Measurements from ENCODE around the gene PRKCE.

Gene PRKCE

GRCh38 chr2:46170611-46171350 is 519.3 kb downstream of the PRKCE start:
- DNase-seq (ENCODE audit: low read depth), result no peak

- peak; percentile 69 for DNase-seq (ENCODE audit: low read depth)
Observed at GRCh38 chr2:46171411-46171953, 520.0 kb downstream of the PRKCE start.

GRCh38 chr2:46171996-46172546 is 520.6 kb downstream of the PRKCE start:
- no peak for DNase-seq (ENCODE audit: low read depth)

- DNase-seq (ENCODE audit: low read depth), result no peak
Observed at GRCh38 chr2:46173030-46173429, 521.6 kb downstream of the PRKCE start.

GRCh38 chr2:46173636-46174250 is 522.3 kb downstream of the PRKCE start:
- DNase-seq (ENCODE audit: low read depth), result no peak

- DNase-seq (ENCODE audit: low read depth), result no peak
Observed at GRCh38 chr2:46174345-46175170, 523.1 kb downstream of the PRKCE start.

- peak; percentile 83 for DNase-seq (ENCODE audit: low read depth)
Observed at GRCh38 chr2:46175419-46175818, 523.9 kb downstream of the PRKCE start.

- DNase-seq (ENCODE audit: low read depth), result peak; percentile 27
Observed at GRCh38 chr2:46177461-46178089, 526.1 kb downstream of the PRKCE start.

- DNase-seq (ENCODE audit: low read depth), result peak; percentile 97
Observed at GRCh38 chr2:46179037-46179621, 527.7 kb downstream of the PRKCE start.

GRCh38 chr2:46180189-46180588 is 528.7 kb downstream of the PRKCE start:
- DNase-seq (ENCODE audit: low read depth), result no peak

- no peak for DNase-seq (ENCODE audit: low read depth)
Observed at GRCh38 chr2:46181306-46181705, 529.8 kb downstream of the PRKCE start.

- no peak for DNase-seq (ENCODE audit: low read depth)
Observed at GRCh38 chr2:46181789-46182530, 530.5 kb downstream of the PRKCE start.

- DNase-seq (ENCODE audit: low read depth), result no peak
Observed at GRCh38 chr2:46183426-46183825, 532.0 kb downstream of the PRKCE start.

GRCh38 chr2:46184794-46185583 is 533.5 kb downstream of the PRKCE start:
- no peak for DNase-seq (ENCODE audit: low read depth)

- DNase-seq (ENCODE audit: low read depth), result no peak
Observed at GRCh38 chr2:46187112-46187618, 535.7 kb downstream of the PRKCE start.

GRCh38 chr2:46188041-46188716 is 536.7 kb downstream of the PRKCE start:
- no peak for DNase-seq (ENCODE audit: low read depth)

GRCh38 chr2:46193356-46193755 is 541.9 kb downstream of the PRKCE start:
- peak; percentile 27 for DNase-seq (ENCODE audit: low read depth)

- DNase-seq (ENCODE audit: low read depth), result no peak
Observed at GRCh38 chr2:46193855-46194254, 542.4 kb downstream of the PRKCE start.

GRCh38 chr2:46194856-46195255 is 543.4 kb downstream of the PRKCE start:
- DNase-seq (ENCODE audit: low read depth), result no peak

Data from amniotic epithelial cell (primary cell).